Measurements from ENCODE around the gene TRIM22. TPM values are rescaled to one million over a fixed set of nuclear protein-coding genes. Genes with fewer than 3 reads are reported as not detected.

The TRIM22 gene
- total RNA-seq, 1 donor from 2014 or later, result 1.2 TPM

GRCh38 chr11:5700421-5701054 lies 10.9 kb downstream of the TRIM22 start:
- TF ChIP-seq CTCF (IDR thresholded peaks at IDR 0.05; ENCODE audit: unreplicated experiment), result no peak
- peaks cover 15% of the 10 kb centered on the region for H3K36me3 Mint-ChIP-seq (ENCODE audit: low read depth, unreplicated experiment)
- no peaks in the 10 kb centered on the region for H3K9me3 Mint-ChIP-seq (ENCODE audit: unreplicated experiment)
- no peak for DNase-seq (ENCODE audit: low spot score)
- H3K27me3 Mint-ChIP-seq (ENCODE audit: unreplicated experiment), result peaks cover 3% of the 10 kb centered on the region
- no peak overlapping the region for H3K27ac Mint-ChIP-seq (ENCODE audit: unreplicated experiment)
- H3K4me3 Mint-ChIP-seq (ENCODE audit: unreplicated experiment), result no peak overlapping the region
- H3K4me1 Mint-ChIP-seq (ENCODE audit: unreplicated experiment), result no peaks in the 10 kb centered on the region

GRCh38 chr11:5701055-5701577 lies 11.5 kb downstream of the TRIM22 start:
- Mint-ChIP-seq H3K36me3 (ENCODE audit: low read depth, unreplicated experiment) (peaks cover 12% of the 10 kb centered on the region), H3K27ac (ENCODE audit: unreplicated experiment) (no peak overlapping the region), H3K4me1 (ENCODE audit: unreplicated experiment) (no peaks in the 10 kb centered on the region), H3K27me3 (ENCODE audit: unreplicated experiment) (peaks cover 3% of the 10 kb centered on the region), H3K9me3 (ENCODE audit: unreplicated experiment) (no peaks in the 10 kb centered on the region), H3K4me3 (ENCODE audit: unreplicated experiment) (no peak overlapping the region)
- no peak for DNase-seq (ENCODE audit: low spot score)
- no peak for TF ChIP-seq CTCF (IDR thresholded peaks at IDR 0.05; ENCODE audit: unreplicated experiment)

- peaks cover 13% of the 10 kb centered on the region for H3K36me3 Mint-ChIP-seq (ENCODE audit: low read depth, unreplicated experiment)
- no peaks in the 10 kb centered on the region for H3K4me1 Mint-ChIP-seq (ENCODE audit: unreplicated experiment)
- TF ChIP-seq CTCF (IDR thresholded peaks at IDR 0.05; ENCODE audit: unreplicated experiment), result no peak
- no peak overlapping the region for H3K27ac Mint-ChIP-seq (ENCODE audit: unreplicated experiment)
- no peak for DNase-seq (ENCODE audit: low spot score)
- no peaks in the 10 kb centered on the region for H3K9me3 Mint-ChIP-seq (ENCODE audit: unreplicated experiment)
- H3K4me3 Mint-ChIP-seq (ENCODE audit: unreplicated experiment), result no peak overlapping the region
- H3K27me3 Mint-ChIP-seq (ENCODE audit: unreplicated experiment), result no peaks in the 10 kb centered on the region
Observed at GRCh38 chr11:5703741-5704536, 14.3 kb downstream of the TRIM22 start.

GRCh38 chr11:5705688-5706087 lies 16.1 kb downstream of the TRIM22 start:
- Mint-ChIP-seq H3K36me3 (ENCODE audit: low read depth, unreplicated experiment) (peaks cover 18% of the 10 kb centered on the region), H3K27me3 (ENCODE audit: unreplicated experiment) (no peaks in the 10 kb centered on the region)
- DNase-seq (ENCODE audit: low spot score), result no peak

More at GRCh38 chr11:5705688-5706087, 16.1 kb downstream of the TRIM22 start:
- no peak for TF ChIP-seq CTCF (IDR thresholded peaks at IDR 0.05; ENCODE audit: unreplicated experiment)
- Mint-ChIP-seq H3K4me3 (ENCODE audit: unreplicated experiment) (no peak overlapping the region), H3K4me1 (ENCODE audit: unreplicated experiment) (no peaks in the 10 kb centered on the region), H3K9me3 (ENCODE audit: unreplicated experiment) (no peaks in the 10 kb centered on the region), H3K27ac (ENCODE audit: unreplicated experiment) (no peak overlapping the region)

Data from endothelial cell (in vitro differentiated cells).